ENCODE results near the gene FOSL1.

FOSL1 gene

GRCh38 chr11:65890324-65891218, 9.6 kb downstream of the FOSL1 start, which contains the start of gene CCDC85B:
Gene CCDC85B, plus strand, starts transcription at chr11:65890673. Its CDS starts 111 bp downstream, at chr11:65890784.
- Histone ChIP-seq H3K9me3 (replicated peaks in 1 of 11) (no peaks in the 10 kb centered on the region), H3K4me1 (peaks cover 72 to 81% (median 78%) of the 10 kb centered on the region in 10 experiments)
- no peak for TF ChIP-seq Cebpa-rat (IDR thresholded peaks at IDR 0.05)

GRCh38 chr11:65888163-65888814, 11.9 kb downstream of the FOSL1 start, which contains the start of gene FIBP:
Gene FIBP, minus strand, starts transcription at chr11:65888471. Its CDS starts 53 bp downstream, at chr11:65888418.
- H3K9me3 ChIP-seq (replicated peaks in 1 of 11): no peaks in the 10 kb centered on the region
- H3K4me1 ChIP-seq: peaks cover 63 to 78% (median 74%) of the 10 kb centered on the region in 10 experiments
- H3K4me2 ChIP-seq: peak within 1 kb of the TSS; percentile 94 to 99 (median 97)
- H3K4me3 ChIP-seq: peak within 1 kb of the TSS; percentile 61 to 98 (median 85)
- peak within 1 kb of the TSS; percentile 82 to 98 (median 89) for H3K9ac ChIP-seq
- H3K36me3 ChIP-seq: peaks cover 29 to 50% (median 38%) of the 10 kb centered on the region in 11 experiments
- TF ChIP-seq Cebpa-rat (IDR thresholded peaks at IDR 0.05): no peak
- peak within 1 kb of the TSS; percentile 79 to 94 (median 87) for H3K27ac ChIP-seq
- no peaks in the 10 kb centered on the region for H3K27me3 ChIP-seq
- peaks cover 0 to 70% (median 47%) of the 10 kb centered on the region in 11 experiments; a peak in 18 of 22 replicates for H4K20me1 ChIP-seq

More at GRCh38 chr11:65890324-65891218, 9.6 kb downstream of the FOSL1 start, which contains the start of gene CCDC85B:
- peak within 1 kb of the TSS; percentile 92 to 99 (median 95) for H3K4me2 ChIP-seq
- peak within 1 kb of the TSS; percentile 73 to 98 (median 87) for H3K4me3 ChIP-seq
- peaks cover 12 to 31% (median 18%) of the 10 kb centered on the region in 11 experiments; a peak in 20 of 22 replicates for H3K36me3 ChIP-seq
- H3K27me3 ChIP-seq: no peaks in the 10 kb centered on the region
- H4K20me1 ChIP-seq: peaks cover 0 to 62% (median 31%) of the 10 kb centered on the region in 11 experiments; a peak in 18 of 22 replicates
- H3K27ac ChIP-seq: peak within 1 kb of the TSS; percentile 79 to 94 (median 88); a peak in 21 of 22 replicates
- H3K9ac ChIP-seq: peak within 1 kb of the TSS; percentile 84 to 98 (median 89)

- Histone ChIP-seq H3K27ac (peak overlapping the region; percentile 6 to 94 (median 87); a peak in 21 of 22 replicates), H3K9me3 (replicated peaks in 1 of 11) (no peaks in the 10 kb centered on the region), H4K20me1 (peaks cover 0 to 70% (median 49%) of the 10 kb centered on the region in 11 experiments; a peak in 18 of 22 replicates), H3K4me2 (peak overlapping the region; percentile 94 to 98 (median 97)), H3K27me3 (no peaks in the 10 kb centered on the region), H3K36me3 (peaks cover 34 to 52% (median 43%) of the 10 kb centered on the region in 11 experiments), H3K4me1 (peaks cover 59 to 73% (median 69%) of the 10 kb centered on the region in 10 experiments), H3K4me3 (peak overlapping the region; percentile 61 to 98 (median 85)), H3K9ac (peak overlapping the region; percentile 69 to 98 (median 89))
- TF ChIP-seq Cebpa-rat (IDR thresholded peaks at IDR 0.05): no peak
These were observed 12.4 kb downstream of the FOSL1 start for GRCh38 chr11:65887723-65888162.

GRCh38 chr11:65886826-65887722, 13.1 kb downstream of the FOSL1 start:
- Histone ChIP-seq H3K9ac (peak overlapping the region; percentile 69 to 98 (median 89)), H3K4me1 (peaks cover 57 to 72% (median 67%) of the 10 kb centered on the region in 10 experiments), H4K20me1 (peaks cover 0 to 63% (median 42%) of the 10 kb centered on the region in 11 experiments; a peak in 17 of 22 replicates), H3K9me3 (replicated peaks in 1 of 11) (no peaks in the 10 kb centered on the region), H3K27me3 (no peaks in the 10 kb centered on the region), H3K4me2 (peak overlapping the region; percentile 94 to 98 (median 97)), H3K27ac (peak overlapping the region in 9 of 11 experiments; percentile 79 to 94 (median 87); a peak in 16 of 22 replicates), H3K36me3 (peaks cover 41 to 54% (median 49%) of the 10 kb centered on the region in 11 experiments), H3K4me3 (peak overlapping the region; percentile 61 to 98 (median 85))
- TF ChIP-seq Cebpa-rat (IDR thresholded peaks at IDR 0.05): no peak

- Histone ChIP-seq H3K4me1 (peaks cover 65 to 77% (median 74%) of the 10 kb centered on the region in 10 experiments), H3K9ac (peak overlapping the region in 10 of 11 experiments; percentile 30 to 98 (median 90); a peak in 13 of 22 replicates), H3K27me3 (no peaks in the 10 kb centered on the region), H4K20me1 (peaks cover 0 to 61% (median 31%) of the 10 kb centered on the region in 11 experiments; a peak in 16 of 22 replicates), H3K4me3 (0 out of 20 replicates have a peak overlapping the region, but pooled peaks of 1 of the 10 experiments have one; percentile 91), H3K9me3 (replicated peaks in 1 of 11) (no peaks in the 10 kb centered on the region), H3K27ac (no peak overlapping the region), H3K4me2 (peak overlapping the region; percentile 94 to 98 (median 97); a peak in 19 of 22 replicates), H3K36me3 (peaks cover 45 to 60% (median 50%) of the 10 kb centered on the region in 11 experiments)
- no peak for TF ChIP-seq Cebpa-rat (IDR thresholded peaks at IDR 0.05)
These were observed 14.2 kb downstream of the FOSL1 start for GRCh38 chr11:65885808-65886536.

GRCh38 chr11:65885231-65885630, 15.0 kb downstream of the FOSL1 start:
- no peak for TF ChIP-seq Cebpa-rat (IDR thresholded peaks at IDR 0.05)
- H4K20me1 ChIP-seq: peaks cover 0 to 58% (median 28%) of the 10 kb centered on the region in 11 experiments; a peak in 16 of 22 replicates
- H3K27ac ChIP-seq: no peak overlapping the region; a peak in 1 of 22 replicates
- peaks cover 72 to 83% (median 81%) of the 10 kb centered on the region in 10 experiments for H3K4me1 ChIP-seq
- H3K4me3 ChIP-seq: no peak overlapping the region
- no peaks in the 10 kb centered on the region for H3K9me3 ChIP-seq (replicated peaks in 1 of 11)
- H3K27me3 ChIP-seq: no peaks in the 10 kb centered on the region
- H3K4me2 ChIP-seq: peak overlapping the region; percentile 60 to 98 (median 95)
- peak overlapping the region in 9 of 11 experiments; percentile 12 to 97 (median 35); a peak in 14 of 22 replicates for H3K9ac ChIP-seq
- peaks cover 45 to 60% (median 50%) of the 10 kb centered on the region in 11 experiments for H3K36me3 ChIP-seq

- Histone ChIP-seq H3K9ac (peak overlapping the region in 8 of 11 experiments; percentile 12 to 97 (median 34); a peak in 11 of 22 replicates), H3K4me3 (no peak overlapping the region; a peak in 1 of 20 replicates), H3K4me2 (peak overlapping the region; percentile 60 to 98 (median 95)), H3K4me1 (peaks cover 72 to 83% (median 81%) of the 10 kb centered on the region in 10 experiments), H3K36me3 (peaks cover 45 to 60% (median 50%) of the 10 kb centered on the region in 11 experiments), H3K27me3 (no peaks in the 10 kb centered on the region), H3K27ac (no peak overlapping the region; a peak in 1 of 22 replicates), H3K9me3 (replicated peaks in 1 of 11) (no peaks in the 10 kb centered on the region), H4K20me1 (peaks cover 0 to 58% (median 28%) of the 10 kb centered on the region in 11 experiments; a peak in 16 of 22 replicates)
- TF ChIP-seq Cebpa-rat (IDR thresholded peaks at IDR 0.05): no peak
These were observed 15.5 kb downstream of the FOSL1 start for GRCh38 chr11:65884716-65885092.

Measured in BLaER1 treated with 17β-estradiol and CSF1 and Interleukin-3, amounts not matched to agents 10 nM and 100 nM (cell line).